GM19372 (cell line): ENCODE data around the gene FUCA2.
"Not testable (repeated sequence)": the region's sequence is repeated elsewhere in the genome, so short reads cannot be mapped to it uniquely, and the experiment has no call there.

Source experiments
- ATAC-seq: cut with Tn5 transposase; IDR thresholded peaks from one replicate; pipeline ENCODE4 v1.9.1; 2021; ENCODE audit warnings: mild to moderate bottlenecking, low read depth, moderate library complexity; ENCODE audit not compliant: unreplicated experiment

The FUCA2 gene

DNA sequence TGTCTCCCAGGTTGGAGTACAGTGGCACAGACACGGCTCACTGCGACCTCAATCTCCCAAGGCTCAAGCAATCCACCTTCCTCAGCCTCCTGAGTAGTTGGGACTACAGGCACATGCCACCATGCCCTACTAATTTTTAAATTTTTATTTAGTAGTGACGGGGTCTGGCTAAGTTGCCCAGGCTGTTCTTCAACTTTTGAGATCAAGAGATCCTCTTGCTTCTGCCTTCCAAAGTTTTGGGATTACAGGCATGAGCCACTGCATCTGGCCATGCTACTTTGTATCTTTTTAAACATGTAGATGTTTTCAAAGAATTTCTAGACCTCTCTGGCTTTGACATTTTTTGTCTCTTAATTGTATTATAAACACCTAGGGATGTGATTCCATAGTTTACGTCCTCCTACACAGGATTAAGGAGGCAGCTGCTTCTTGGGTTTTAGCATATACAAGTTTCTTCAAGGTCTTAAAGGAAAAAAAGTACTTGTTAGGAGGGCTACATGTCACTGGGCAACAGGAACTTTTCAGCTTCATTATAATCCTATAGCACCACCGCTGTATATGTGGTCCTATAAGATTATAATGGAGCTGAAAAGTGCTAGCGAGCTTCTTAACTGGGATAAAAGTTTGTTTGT, 62.3 kb downstream of the FUCA2 start:
- no peak for ATAC-seq

DNA sequence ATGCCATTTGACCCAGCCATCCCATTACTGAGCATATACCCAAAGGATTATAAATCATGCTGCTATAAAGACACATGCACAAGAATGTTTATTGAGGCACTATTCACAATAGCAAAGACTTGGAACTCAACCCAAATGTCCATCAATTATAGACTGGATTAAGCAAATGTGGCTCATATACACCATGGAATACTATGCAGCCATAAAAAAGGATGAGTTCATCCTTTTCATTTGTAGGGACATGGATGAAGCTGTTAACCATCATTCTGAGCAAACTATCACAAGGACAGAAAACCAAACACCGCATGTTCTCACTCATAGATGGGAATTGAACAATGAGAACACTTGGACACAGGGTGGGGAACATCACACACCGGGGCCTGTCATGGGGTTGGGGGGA, 63.7 kb downstream of the FUCA2 start:
- ATAC-seq: not testable (repeated sequence)
